ENCODE data around the gene CSRP2.

Gene CSRP2

GRCh38 chr12:76876696-76877229, 2.1 kb downstream of the CSRP2 start:
- Histone ChIP-seq H3K27me3 (no peaks in the 10 kb centered on the region), H3K4me3 (peak overlapping the region; percentile 70 to 92), H3K36me3 (no peaks in the 10 kb centered on the region), H3K27ac (peak overlapping the region; percentile 96 to 98), H3K4me1 (peaks cover 0 to 72% (median 21%) of the 10 kb centered on the region in 4 donors), H3K9me3 (no peaks in the 10 kb centered on the region)
- DNase-seq = no peak
- intact Hi-C loops (cut with DNase I; ENCODE audit: low total_unique reads) = loop anchor here (5.0 kb wide), 2 partner anchors 46 to 114 kb away; partner anchors contain the start of gene ZDHHC17
- TF ChIP-seq CTCF (IDR thresholded peaks at IDR 0.05) = no peak

- H3K4me1 ChIP-seq = peaks cover 0 to 73% (median 16%) of the 10 kb centered on the region in 4 donors
- H3K27me3 ChIP-seq = no peaks in the 10 kb centered on the region
- peaks cover 0 to 3% (median 0%) of the 10 kb centered on the region in 3 donors for H3K36me3 ChIP-seq
- H3K4me3 ChIP-seq = peak overlapping the region; percentile 5 to 92
- H3K9me3 ChIP-seq = no peaks in the 10 kb centered on the region
- peak overlapping the region; percentile 28 to 98 for H3K27ac ChIP-seq
- DNase-seq = no peak
- no peak for TF ChIP-seq CTCF (IDR thresholded peaks at IDR 0.05)
- intact Hi-C loops (cut with DNase I; ENCODE audit: low total_unique reads) = loop anchor here (5.0 kb wide), 2 partner anchors 48 to 112 kb away; partner anchors contain the start of gene ZDHHC17
Measured at GRCh38 chr12:76874491-76875190, 4.2 kb downstream of the CSRP2 start.

GRCh38 chr12:76874027-76874426, 4.8 kb downstream of the CSRP2 start:
- no peaks in the 10 kb centered on the region for H3K27me3 ChIP-seq
- no peak for DNase-seq
- H3K36me3 ChIP-seq = peaks cover 0 to 3% (median 0%) of the 10 kb centered on the region in 3 donors
- peak overlapping the region; percentile 28 to 98 for H3K27ac ChIP-seq
- H3K4me1 ChIP-seq = peaks cover 0 to 78% (median 16%) of the 10 kb centered on the region in 4 donors
- H3K4me3 ChIP-seq = no peak overlapping the region
- intact Hi-C loops (cut with DNase I; ENCODE audit: low total_unique reads) = no loop called here
- H3K9me3 ChIP-seq = no peaks in the 10 kb centered on the region
- TF ChIP-seq CTCF (IDR thresholded peaks at IDR 0.05) = no peak

GRCh38 chr12:76872415-76872814, 6.4 kb downstream of the CSRP2 start:
- TF ChIP-seq CTCF (IDR thresholded peaks at IDR 0.05) = no peak
- no peak for DNase-seq
- H3K27me3 ChIP-seq = no peaks in the 10 kb centered on the region
- peaks cover 0 to 93% (median 16%) of the 10 kb centered on the region in 4 donors for H3K4me1 ChIP-seq
- H3K9me3 ChIP-seq = no peaks in the 10 kb centered on the region
- H3K36me3 ChIP-seq = peaks cover 0 to 3% (median 0%) of the 10 kb centered on the region in 3 donors
- peak overlapping the region in 1 of 2 donors; percentile 46 for H3K27ac ChIP-seq
- intact Hi-C loops (cut with DNase I; ENCODE audit: low total_unique reads) = no loop called here
- no peak overlapping the region for H3K4me3 ChIP-seq

- DNase-seq = no peak
- no peak for TF ChIP-seq CTCF (IDR thresholded peaks at IDR 0.05)
- H3K36me3 ChIP-seq = peaks cover 0 to 3% (median 0%) of the 10 kb centered on the region in 3 donors
- peaks cover 0 to 95% (median 18%) of the 10 kb centered on the region in 4 donors for H3K4me1 ChIP-seq
- H3K27me3 ChIP-seq = no peaks in the 10 kb centered on the region
- no peak overlapping the region for H3K4me3 ChIP-seq
- H3K27ac ChIP-seq = peak overlapping the region in 1 of 2 donors; percentile 46
- intact Hi-C loops (cut with DNase I; ENCODE audit: low total_unique reads) = no loop called here
- H3K9me3 ChIP-seq = no peaks in the 10 kb centered on the region
Measured at GRCh38 chr12:76871742-76872141, 7.1 kb downstream of the CSRP2 start.
